Natural killer cell (primary cell): Measurements from ENCODE around the gene CAP2. TPM values are rescaled to one million over a fixed set of nuclear protein-coding genes. Genes with fewer than 3 reads are reported as not detected.

Experiments
- ATAC-seq, 3 donors: fragments of 150-1000 bp in 2 of 3; fragments of 200-7000 bp in 1 of 3; cut with Tn5 transposase; 1 replicate in 1 of 3; 2 replicates in 2 of 3; pipeline ENCODE4 v1.10.0; 2021; ENCODE audit warnings: mild to moderate bottlenecking in 2 of 3, moderate library complexity in 2 of 3
- DNase-seq, 2 donors: peaks; one replicate each; pipeline versions ENCODE4 v3.0.0 to v3.0.0-alpha.2; 2013 to 2021; ENCODE audit warnings: mixed read lengths in 1 of 2
- H3K27ac ChIP-seq: one replicate; pipeline ENCODE4 v1.5.1; 2013; ENCODE audit warnings: mild to moderate bottlenecking, low read length
- H3K27me3 ChIP-seq: one replicate; pipeline ENCODE4 v1.6.1; 2013; ENCODE audit warnings: low read length; ENCODE audit not compliant: control insufficient read depth, insufficient read depth
- H3K36me3 ChIP-seq: one replicate; pipeline ENCODE4 v1.6.1; 2013; ENCODE audit warnings: low read length; ENCODE audit not compliant: control insufficient read depth, insufficient read depth
- H3K4me1 ChIP-seq: one replicate; pipeline ENCODE4 v1.6.1; 2013; ENCODE audit warnings: low read length; ENCODE audit not compliant: control insufficient read depth, insufficient read depth
- H3K4me3 ChIP-seq: one replicate; pipeline ENCODE4 v1.5.1; 2013; ENCODE audit warnings: low read length
- H3K9me3 ChIP-seq: one replicate; pipeline ENCODE4 v1.6.1; 2013; ENCODE audit warnings: low read length; ENCODE audit not compliant: control insufficient read depth, insufficient read depth
- H3K27ac Mint-ChIP-seq, 2 donors: one replicate each; pipeline ENCODE4 v1.8.0; 2022; ENCODE audit warnings: mild to moderate bottlenecking in 2 of 2, mixed read lengths in 2 of 2, moderate library complexity in 1 of 2
- H3K27me3 Mint-ChIP-seq, 2 donors: one replicate each; pipeline ENCODE4 v1.8.0; 2022; ENCODE audit warnings: low read depth in 2 of 2, mixed read lengths in 2 of 2
- H3K36me3 Mint-ChIP-seq: one replicate; pipeline ENCODE4 v1.8.0; 2022; ENCODE audit warnings: mixed read lengths
- H3K4me1 Mint-ChIP-seq, 2 donors: one replicate each; pipeline ENCODE4 v1.8.0; 2022; ENCODE audit warnings: mixed read lengths in 2 of 2
- H3K4me3 Mint-ChIP-seq: one replicate; pipeline ENCODE4 v1.8.0; 2022; ENCODE audit warnings: mild to moderate bottlenecking, moderate library complexity, mixed read lengths
- H3K9me3 Mint-ChIP-seq, 2 donors: one replicate each; pipeline ENCODE4 v1.8.0; 2022; ENCODE audit warnings: mixed read lengths in 2 of 2
- CTCF ChIP-seq: fragments of 200-600 bp; IDR thresholded peaks from one replicate; pipeline ENCODE4 v1.8.0; 2022; ENCODE audit warnings: antibody characterized with exemption
- WGBS: methylation state at CpG from one replicate; pipeline ENCODE4 v1.1.7; 2013; ENCODE audit warnings: missing lambda C conversion rate; ENCODE audit not compliant: insufficient coverage; 5-methylcytosine and 5-hydroxymethylcytosine counted together
- intact Hi-C: fragments of 100-400 bp; cut with micrococcal nuclease; formaldehyde crosslinking; loops from one replicate; pipeline ENCODE4 v1.14.2; 2022
- total RNA-seq, 4 donors: library from RNA; stranded (reverse); fragments of 120-200 nt in 1 of 4; gene quantifications; one replicate each; pipeline versions ENCODE4 v1.2.3 to v1.2.4, GENCODE V29; 2013 to 2022

Gene CAP2
- total RNA-seq, 3 donors from 2014 or later (not counting 1 experiment from before 2014, with no cell fraction given), result not detected

GRCh38 chr6:17365961-17366360 is 27.4 kb upstream of the CAP2 start:
- no peaks in the 10 kb centered on the region for H3K27me3 ChIP-seq
- Mint-ChIP-seq H3K4me3 (no peak overlapping the region), H3K36me3 (peaks cover 11% of the 10 kb centered on the region), H3K27ac (no peak overlapping the region), H3K4me1 (no peaks in the 10 kb centered on the region), H3K27me3 (peaks cover 3 to 9% of the 10 kb centered on the region in 2 donors), H3K9me3 (peaks cover 0 to 5% of the 10 kb centered on the region in 2 donors)
- no peaks in the 10 kb centered on the region for H3K4me1 ChIP-seq
- H3K36me3 ChIP-seq, result no peaks in the 10 kb centered on the region
- H3K27ac ChIP-seq, result no peak overlapping the region
- H3K9me3 ChIP-seq, result no peaks in the 10 kb centered on the region
- ATAC-seq, result no peak
- DNase-seq, result no peak
- intact Hi-C loops, result no loop called here
- H3K4me3 ChIP-seq, result no peak overlapping the region
- TF ChIP-seq CTCF, result no peak

GRCh38 chr6:17367868-17368267 is 25.5 kb upstream of the CAP2 start:
- intact Hi-C loops, result no loop called here
- Histone ChIP-seq H3K4me3 (no peak overlapping the region), H3K27me3 (no peaks in the 10 kb centered on the region), H3K9me3 (no peaks in the 10 kb centered on the region), H3K36me3 (no peaks in the 10 kb centered on the region), H3K27ac (no peak overlapping the region), H3K4me1 (no peaks in the 10 kb centered on the region)
- Mint-ChIP-seq H3K4me3 (no peak overlapping the region), H3K4me1 (no peaks in the 10 kb centered on the region), H3K27ac (no peak overlapping the region), H3K9me3 (peaks cover 0 to 7% of the 10 kb centered on the region in 2 donors), H3K27me3 (peaks cover 3 to 9% of the 10 kb centered on the region in 2 donors), H3K36me3 (peaks cover 11% of the 10 kb centered on the region)
- TF ChIP-seq CTCF, result no peak
- no peak for DNase-seq
- ATAC-seq, result no peak
- no CpG with 5 or more reads among the region's 1 CpG for whole genome bisulfite sequencing

GRCh38 chr6:17381424-17382147 is 11.8 kb upstream of the CAP2 start:
- Histone ChIP-seq H3K4me1 (no peaks in the 10 kb centered on the region), H3K9me3 (no peaks in the 10 kb centered on the region), H3K36me3 (no peaks in the 10 kb centered on the region), H3K27ac (no peak overlapping the region), H3K4me3 (no peak overlapping the region), H3K27me3 (no peaks in the 10 kb centered on the region)
- ATAC-seq, result no peak
- Mint-ChIP-seq H3K4me3 (no peak overlapping the region), H3K36me3 (no peaks in the 10 kb centered on the region), H3K4me1 (no peaks in the 10 kb centered on the region), H3K27ac (no peak overlapping the region), H3K27me3 (peaks cover 4 to 6% of the 10 kb centered on the region in 2 donors), H3K9me3 (no peaks in the 10 kb centered on the region)
- TF ChIP-seq CTCF, result no peak
- 81% methylated on average over 4 of the region's 7 CpGs for WGBS
- intact Hi-C loops, result no loop called here
- DNase-seq, result no peak

DNA sequence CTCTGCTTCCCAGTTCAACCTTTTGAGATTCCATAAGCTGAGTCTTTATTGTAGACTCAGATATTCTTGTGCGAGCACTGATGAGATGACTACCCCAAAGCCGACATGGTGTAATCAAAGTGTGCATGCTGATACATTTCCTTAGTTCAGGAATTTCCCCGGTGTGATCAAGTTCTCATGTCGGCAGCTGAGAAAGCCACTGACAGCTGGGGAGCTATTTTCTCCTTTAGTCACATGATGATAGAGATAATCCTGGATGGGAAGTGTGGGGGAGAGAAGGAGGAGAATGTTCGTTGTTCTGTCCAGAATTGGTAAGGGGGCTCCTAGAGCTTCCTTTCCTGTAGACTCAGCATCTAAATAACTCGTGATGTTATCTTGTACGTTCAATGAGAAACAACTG is 7.7 kb upstream of the CAP2 start:
- no peak for ATAC-seq
- H3K27me3 Mint-ChIP-seq, result peaks cover 9 to 23% of the 10 kb centered on the region in 2 donors
- Histone ChIP-seq H3K4me3 (no peak overlapping the region), H3K36me3 (no peaks in the 10 kb centered on the region), H3K9me3 (no peaks in the 10 kb centered on the region), H3K27ac (no peak overlapping the region), H3K4me1 (no peaks in the 10 kb centered on the region), H3K27me3 (no peaks in the 10 kb centered on the region)
- peaks cover 0 to 2% of the 10 kb centered on the region in 2 donors for H3K9me3 Mint-ChIP-seq
- TF ChIP-seq CTCF, result no peak
- intact Hi-C loops, result no loop called here
- no peaks in the 10 kb centered on the region for H3K36me3 Mint-ChIP-seq
- WGBS, result 77% methylated on average over 7 of the region's 7 CpGs
- no peak for DNase-seq
- no peaks in the 10 kb centered on the region for H3K4me1 Mint-ChIP-seq
- no peak overlapping the region for H3K27ac Mint-ChIP-seq
- H3K4me3 Mint-ChIP-seq, result no peak overlapping the region
